HL-60 (cell line): ENCODE data around the gene ARPP21.

Experiments used
- CTCF ChIP-seq: IDR thresholded peaks from one replicate; pipeline ENCODE4 v1.5.1; 2011; ENCODE audit warnings: low read length, control low read depth, inconsistent platforms; ENCODE audit not compliant: insufficient read depth
- GABPA ChIP-seq: IDR thresholded peaks from 2 replicates; pipeline ENCODE4 v1.6.1; 2012; ENCODE audit warnings: low read depth
- REST ChIP-seq: IDR thresholded peaks from 2 replicates; pipeline ENCODE4 v1.6.1; 2012; ENCODE audit warnings: low read depth; ENCODE audit not compliant: insufficient replicate concordance

GRCh38 chr3:35641920-35642527, 2.7 kb downstream of the ARPP21 start:
- no peak for TF ChIP-seq REST
- TF ChIP-seq GABPA, result no peak
- no peak for TF ChIP-seq CTCF
